Measurements from ENCODE around the gene PLD3. TPM values are rescaled to one million over a fixed set of nuclear protein-coding genes. Genes with fewer than 3 reads are reported as not detected.
A peak's percentile ranks its signal among the peaks of the same experiment; 100 is the strongest.

PLD3 gene
- total RNA-seq: 100 to 1,000 TPM; 120 to 158 (median 120) TPM
- long read RNA-seq, donor 1, transcript PLD3-213 (3 exons, 750 nt): minor isoform, 7 of 159 reads
- long read RNA-seq, donor 1, transcript PLD3-207 (13 exons, 2,140 nt): major isoform, 17 of 159 reads
- long read RNA-seq, donor 1, partial matches to known transcripts: 39 of 159 reads
- long read RNA-seq, donor 1, other reads (novel, unspliced or antisense): 94 of 159 reads
- long read RNA-seq, donor 2, transcript PLD3-207 (13 exons, 2,140 nt): major isoform, 7 of 63 reads
- long read RNA-seq, donor 2, partial matches to known transcripts: 14 of 63 reads
- long read RNA-seq, donor 2, other reads (novel, unspliced or antisense): 40 of 63 reads

- H3K4me1 ChIP-seq (ENCODE audit: low read depth): peaks cover 9% of the 10 kb centered on the region
- H3K4me3 ChIP-seq: peak within 1 kb of the TSS; percentile 65
- TF ChIP-seq CTCF (IDR thresholded peaks at IDR 0.05): no peak
- intact Hi-C loops (cut with DNase I, micrococcal nuclease): no loop called here
- H3K36me3 ChIP-seq (ENCODE audit: low read depth): no peaks in the 10 kb centered on the region
- peak; percentile 99 for ATAC-seq
- DNase-seq: peak; percentile 99 to 100 (median 99)
- no peaks in the 10 kb centered on the region for H3K9me3 ChIP-seq
These were observed at the start of gene PLD3, which contains the start of gene C19orf47 for GRCh38 chr19:40348125-40348913. Gene PLD3 (plus strand): TSS chr19:40348695. CDS start chr19:40366484, 17,789 bp downstream. Gene C19orf47 (minus strand): TSS chr19:40348397. CDS start chr19:40341857, 6,540 bp downstream.

- Histone ChIP-seq H3K36me3 (ENCODE audit: low read depth) (no peaks in the 10 kb centered on the region), H3K4me1 (ENCODE audit: low read depth) (no peaks in the 10 kb centered on the region), H3K9me3 (no peaks in the 10 kb centered on the region), H3K4me3 (no peak overlapping the region)
- ATAC-seq: no peak
- intact Hi-C loops (cut with DNase I, micrococcal nuclease): no loop called here
- no peak for DNase-seq
- TF ChIP-seq CTCF (IDR thresholded peaks at IDR 0.05): no peak
These were observed 47.8 kb upstream of the PLD3 start for GRCh38 chr19:40300668-40301067.

GRCh38 chr19:40302224-40303011, 46.1 kb upstream of the PLD3 start:
- no peak for ATAC-seq
- Histone ChIP-seq H3K36me3 (ENCODE audit: low read depth) (no peaks in the 10 kb centered on the region), H3K9me3 (no peaks in the 10 kb centered on the region), H3K4me3 (no peak overlapping the region), H3K4me1 (ENCODE audit: low read depth) (no peaks in the 10 kb centered on the region)
- intact Hi-C loops (cut with DNase I, micrococcal nuclease): no loop called here
- no peak for DNase-seq
- no peak for TF ChIP-seq CTCF (IDR thresholded peaks at IDR 0.05)

GRCh38 chr19:40303765-40304164, 44.7 kb upstream of the PLD3 start:
- no peak for TF ChIP-seq CTCF (IDR thresholded peaks at IDR 0.05)
- no peaks in the 10 kb centered on the region for H3K36me3 ChIP-seq (ENCODE audit: low read depth)
- no peak for ATAC-seq
- intact Hi-C loops (cut with DNase I, micrococcal nuclease): no loop called here
- no peak overlapping the region for H3K4me3 ChIP-seq
- H3K4me1 ChIP-seq (ENCODE audit: low read depth): no peaks in the 10 kb centered on the region
- no peaks in the 10 kb centered on the region for H3K9me3 ChIP-seq
- DNase-seq: no peak

- no peak overlapping the region for H3K4me3 ChIP-seq
- no peak for ATAC-seq
- no peaks in the 10 kb centered on the region for H3K4me1 ChIP-seq (ENCODE audit: low read depth)
- H3K9me3 ChIP-seq: no peaks in the 10 kb centered on the region
- no peak for TF ChIP-seq CTCF (IDR thresholded peaks at IDR 0.05)
- DNase-seq: no peak
- intact Hi-C loops (cut with DNase I, micrococcal nuclease): no loop called here
- no peaks in the 10 kb centered on the region for H3K36me3 ChIP-seq (ENCODE audit: low read depth)
These were observed 44.2 kb upstream of the PLD3 start for GRCh38 chr19:40304306-40304705.
